Left renal cortex interstitium (tissue), 4 donors: ENCODE results near the gene PHGDH. TPM values are rescaled to one million over a fixed set of nuclear protein-coding genes. Genes with fewer than 3 reads are reported as not detected.
A peak's percentile ranks its signal among the peaks of the same experiment; 100 is the strongest.

ENCODE experiments used
- DNase-seq, 4 donors: peaks; one replicate each; pipeline ENCODE4 v3.0.0-alpha.2; 2013; ENCODE audit warnings: low read depth in 4 of 4, low spot score in 2 of 4, missing footprints in 1 of 4
- polyA plus RNA-seq, 4 donors: library from polyadenylated mRNA; unstranded; fragments of 120-200 nt; gene quantifications; one replicate each; pipeline ENCODE4 v1.2.1, GENCODE V29; 2013; ENCODE audit not compliant: insufficient read length in 4 of 4

PHGDH gene
- polyA plus RNA-seq, 4 donors, result 238 to 270 (median 250) TPM

- no peak for DNase-seq
Observed at GRCh38 chr1:119729044-119729443, 17.3 kb downstream of the PHGDH start.

GRCh38 chr1:119731060-119731459, 19.3 kb downstream of the PHGDH start:
- no peak for DNase-seq

GRCh38 chr1:119731741-119732430, 20.2 kb downstream of the PHGDH start:
- DNase-seq, result no peak

GRCh38 chr1:119732465-119733168, 20.9 kb downstream of the PHGDH start:
- no peak for DNase-seq

GRCh38 chr1:119733754-119734153, 22.0 kb downstream of the PHGDH start:
- no peak for DNase-seq

- no peak for DNase-seq
Observed at GRCh38 chr1:119735217-119735616, 23.5 kb downstream of the PHGDH start.

GRCh38 chr1:119736649-119737039, 24.9 kb downstream of the PHGDH start:
- DNase-seq, result no peak

- no peak for DNase-seq
Observed at GRCh38 chr1:119737040-119737682, 25.4 kb downstream of the PHGDH start.

- no peak for DNase-seq
Observed at GRCh38 chr1:119738100-119738720, 26.5 kb downstream of the PHGDH start.

GRCh38 chr1:119739150-119739549, 27.4 kb downstream of the PHGDH start:
- no peak for DNase-seq

GRCh38 chr1:119740261-119740660, 28.5 kb downstream of the PHGDH start:
- no peak for DNase-seq

GRCh38 chr1:119740896-119741780, 29.4 kb downstream of the PHGDH start:
- DNase-seq, result no peak

- no peak for DNase-seq
Observed at GRCh38 chr1:119742202-119742601, 30.5 kb downstream of the PHGDH start.

- DNase-seq, result no peak
Observed at GRCh38 chr1:119742677-119743076, 30.9 kb downstream of the PHGDH start.

GRCh38 chr1:119743308-119743707, 31.6 kb downstream of the PHGDH start:
- DNase-seq, result no peak

GRCh38 chr1:119743776-119744597, 32.3 kb downstream of the PHGDH start:
- peak; percentile 50 to 73 (median 54) for DNase-seq

- no peak for DNase-seq
Observed at GRCh38 chr1:119744598-119744942, 32.8 kb downstream of the PHGDH start.

GRCh38 chr1:119745034-119745433, 33.3 kb downstream of the PHGDH start:
- DNase-seq, result no peak

- DNase-seq, result no peak
Observed at GRCh38 chr1:119747451-119747850, 35.7 kb downstream of the PHGDH start.

GRCh38 chr1:119748040-119748439, 36.3 kb downstream of the PHGDH start:
- no peak for DNase-seq
